ENCODE measurements around the gene ADORA3.

ADORA3 gene

DNA sequence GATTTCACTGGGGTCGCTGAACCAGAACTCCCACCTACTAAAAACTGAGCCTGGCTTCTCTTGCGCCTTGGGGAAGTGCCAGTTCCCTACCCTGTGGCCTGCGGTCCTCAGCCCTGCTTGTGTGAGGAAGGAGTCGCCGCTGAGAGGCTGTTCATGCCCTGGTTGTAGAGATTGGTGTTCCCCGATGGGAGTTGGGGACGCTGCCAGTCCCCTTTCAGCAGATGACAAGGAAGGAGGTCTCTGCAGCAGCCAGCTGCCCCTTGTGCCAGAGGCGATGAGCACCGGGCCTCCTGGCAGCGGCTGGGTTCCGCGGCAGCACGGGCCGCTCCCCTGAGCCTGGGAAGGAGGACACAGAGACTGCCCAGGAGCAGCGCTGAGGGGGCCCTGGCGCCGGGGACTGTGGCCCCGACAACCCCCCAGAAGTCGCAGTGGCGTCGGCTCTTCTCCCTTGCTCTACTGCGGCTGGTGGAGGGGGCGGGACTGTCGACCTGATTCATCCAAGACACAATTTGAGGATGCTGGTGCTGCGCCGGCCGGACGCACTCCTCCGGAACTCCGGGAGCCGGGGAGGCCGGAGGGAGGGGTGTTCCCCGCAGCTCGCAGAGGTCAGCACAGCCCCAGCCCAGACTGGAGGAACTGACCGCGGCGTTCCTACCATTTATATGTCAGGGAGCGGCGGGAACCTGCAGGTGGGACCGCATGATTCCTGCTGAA is 12.0 kb upstream of the ADORA3 start:
- peak overlapping the region; percentile 66 for H3K9ac ChIP-seq (ENCODE audit: low read length)
- H3K4me1 ChIP-seq (ENCODE audit: low read length) = peaks cover 59% of the 10 kb centered on the region
- peak overlapping the region; percentile 80 for H3K4me3 ChIP-seq (ENCODE audit: low read length)
- H3K79me2 ChIP-seq (ENCODE audit: low read length) = no peaks in the 10 kb centered on the region
- TF ChIP-seq, protein P1, sequence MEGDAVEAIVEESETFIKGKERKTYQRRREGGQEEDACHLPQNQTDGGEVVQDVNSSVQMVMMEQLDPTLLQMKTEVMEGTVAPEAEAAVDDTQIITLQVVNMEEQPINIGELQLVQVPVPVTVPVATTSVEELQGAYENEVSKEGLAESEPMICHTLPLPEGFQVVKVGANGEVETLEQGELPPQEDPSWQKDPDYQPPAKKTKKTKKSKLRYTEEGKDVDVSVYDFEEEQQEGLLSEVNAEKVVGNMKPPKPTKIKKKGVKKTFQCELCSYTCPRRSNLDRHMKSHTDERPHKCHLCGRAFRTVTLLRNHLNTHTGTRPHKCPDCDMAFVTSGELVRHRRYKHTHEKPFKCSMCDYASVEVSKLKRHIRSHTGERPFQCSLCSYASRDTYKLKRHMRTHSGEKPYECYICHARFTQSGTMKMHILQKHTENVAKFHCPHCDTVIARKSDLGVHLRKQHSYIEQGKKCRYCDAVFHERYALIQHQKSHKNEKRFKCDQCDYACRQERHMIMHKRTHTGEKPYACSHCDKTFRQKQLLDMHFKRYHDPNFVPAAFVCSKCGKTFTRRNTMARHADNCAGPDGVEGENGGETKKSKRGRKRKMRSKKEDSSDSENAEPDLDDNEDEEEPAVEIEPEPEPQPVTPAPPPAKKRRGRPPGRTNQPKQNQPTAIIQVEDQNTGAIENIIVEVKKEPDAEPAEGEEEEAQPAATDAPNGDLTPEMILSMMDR (IDR thresholded peaks at IDR 0.05; ENCODE audit: low read depth, low read length) = no peak
- no peak for TF ChIP-seq EZH2phosphoT487 (IDR thresholded peaks at IDR 0.05; ENCODE audit: low read depth)
- peak overlapping the region; percentile 96 for H3K4me2 ChIP-seq (ENCODE audit: low read length)
- H3K27ac ChIP-seq (ENCODE audit: low read length) = peak overlapping the region; percentile 29; the same call in 1 of the 2 replicates
- no peaks in the 10 kb centered on the region for H3K9me3 ChIP-seq (ENCODE audit: insufficient read depth, low read length)
- H4K20me1 ChIP-seq (ENCODE audit: insufficient read depth, low read length) = no peaks in the 10 kb centered on the region
- peak overlapping the region; percentile 51 for H2AFZ ChIP-seq (ENCODE audit: low read depth, low read length)
- no peaks in the 10 kb centered on the region for H3K36me3 ChIP-seq (replicated peaks; ENCODE audit: low read depth, low read length)
- H3K27me3 ChIP-seq (ENCODE audit: low read depth, low read length) = no peaks in the 10 kb centered on the region

DNA sequence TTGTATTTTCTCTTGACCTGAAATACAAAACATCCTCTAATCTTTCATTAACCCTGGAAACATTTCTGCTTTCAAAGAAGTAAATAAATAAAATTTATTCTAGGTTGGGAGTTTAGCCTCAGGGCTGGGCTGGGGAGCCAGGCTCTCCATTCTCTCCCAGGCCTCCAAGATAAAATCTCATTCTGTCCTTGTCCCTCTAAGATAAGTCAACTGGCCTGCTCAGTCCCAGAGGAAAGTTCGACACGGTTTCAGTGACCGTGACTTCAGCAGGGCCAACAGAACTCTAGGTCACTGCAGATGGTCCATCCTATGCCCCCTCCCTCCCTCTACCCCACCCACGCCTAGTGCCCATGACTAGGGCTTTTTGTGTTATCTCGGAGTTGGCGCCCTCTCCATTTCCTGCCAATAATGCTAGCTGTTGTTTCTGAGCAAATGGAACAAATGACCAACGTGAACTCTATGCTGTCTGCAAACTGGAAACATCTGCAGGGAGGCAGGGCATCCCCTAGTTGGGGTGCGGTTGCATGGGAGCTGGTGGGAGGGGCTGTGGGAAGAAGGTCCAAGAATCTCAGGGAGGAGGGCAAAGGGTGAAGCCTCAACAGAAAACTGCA is 10.1 kb upstream of the ADORA3 start:
- Histone ChIP-seq H3K9me3 (ENCODE audit: insufficient read depth, low read length) (no peaks in the 10 kb centered on the region), H3K36me3 (replicated peaks; ENCODE audit: low read depth, low read length) (no peaks in the 10 kb centered on the region), H3K79me2 (ENCODE audit: low read length) (0 out of 2 replicates have a peak, but pooled peaks cover 3% of the 10 kb centered on the region), H3K27ac (ENCODE audit: low read length) (no peak overlapping the region), H3K4me2 (ENCODE audit: low read length) (no peak overlapping the region), H3K9ac (ENCODE audit: low read length) (no peak overlapping the region), H3K27me3 (ENCODE audit: low read depth, low read length) (no peaks in the 10 kb centered on the region), H3K4me1 (ENCODE audit: low read length) (peaks cover 70% of the 10 kb centered on the region), H3K4me3 (ENCODE audit: low read length) (no peak overlapping the region), H2AFZ (ENCODE audit: low read depth, low read length) (no peak overlapping the region), H4K20me1 (ENCODE audit: insufficient read depth, low read length) (no peaks in the 10 kb centered on the region)
- TF ChIP-seq, protein P1 (IDR thresholded peaks at IDR 0.05; ENCODE audit: low read depth, low read length) = no peak
- no peak for TF ChIP-seq EZH2phosphoT487 (IDR thresholded peaks at IDR 0.05; ENCODE audit: low read depth)

DNA sequence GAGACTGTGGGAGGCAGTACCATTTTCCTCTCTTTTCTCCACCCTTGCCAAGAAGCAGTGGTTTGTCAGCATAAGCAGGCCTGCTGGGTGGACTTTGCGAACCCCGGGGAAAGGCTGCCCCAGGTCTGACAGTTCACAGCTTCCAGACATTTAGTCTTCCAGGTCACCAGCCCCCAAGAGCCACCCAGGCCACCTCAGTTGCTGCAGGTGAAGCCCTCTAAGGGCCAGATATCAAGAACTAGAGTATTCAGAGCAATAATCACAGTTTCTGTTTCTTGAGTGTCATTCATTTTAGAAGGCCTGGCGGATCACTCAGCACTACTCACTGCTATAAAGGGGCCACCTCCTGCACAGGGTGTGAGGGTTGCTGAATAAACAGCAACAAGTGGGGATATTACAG is 9.5 kb upstream of the ADORA3 start:
- 0 out of 2 replicates have a peak, but pooled peaks cover 3% of the 10 kb centered on the region for H3K79me2 ChIP-seq (ENCODE audit: low read length)
- H3K9ac ChIP-seq (ENCODE audit: low read length) = no peak overlapping the region
- H2AFZ ChIP-seq (ENCODE audit: low read depth, low read length) = no peak overlapping the region
- no peak overlapping the region for H3K4me2 ChIP-seq (ENCODE audit: low read length)
- H3K27me3 ChIP-seq (ENCODE audit: low read depth, low read length) = no peaks in the 10 kb centered on the region
- H3K27ac ChIP-seq (ENCODE audit: low read length) = no peak overlapping the region
- no peak for TF ChIP-seq EZH2phosphoT487 (IDR thresholded peaks at IDR 0.05; ENCODE audit: low read depth)
- TF ChIP-seq, protein P1 (IDR thresholded peaks at IDR 0.05; ENCODE audit: low read depth, low read length) = no peak
- H3K4me3 ChIP-seq (ENCODE audit: low read length) = no peak overlapping the region
- no peaks in the 10 kb centered on the region for H3K36me3 ChIP-seq (replicated peaks; ENCODE audit: low read depth, low read length)
- no peaks in the 10 kb centered on the region for H4K20me1 ChIP-seq (ENCODE audit: insufficient read depth, low read length)
- H3K4me1 ChIP-seq (ENCODE audit: low read length) = peaks cover 68% of the 10 kb centered on the region
- no peaks in the 10 kb centered on the region for H3K9me3 ChIP-seq (ENCODE audit: insufficient read depth, low read length)

DNA sequence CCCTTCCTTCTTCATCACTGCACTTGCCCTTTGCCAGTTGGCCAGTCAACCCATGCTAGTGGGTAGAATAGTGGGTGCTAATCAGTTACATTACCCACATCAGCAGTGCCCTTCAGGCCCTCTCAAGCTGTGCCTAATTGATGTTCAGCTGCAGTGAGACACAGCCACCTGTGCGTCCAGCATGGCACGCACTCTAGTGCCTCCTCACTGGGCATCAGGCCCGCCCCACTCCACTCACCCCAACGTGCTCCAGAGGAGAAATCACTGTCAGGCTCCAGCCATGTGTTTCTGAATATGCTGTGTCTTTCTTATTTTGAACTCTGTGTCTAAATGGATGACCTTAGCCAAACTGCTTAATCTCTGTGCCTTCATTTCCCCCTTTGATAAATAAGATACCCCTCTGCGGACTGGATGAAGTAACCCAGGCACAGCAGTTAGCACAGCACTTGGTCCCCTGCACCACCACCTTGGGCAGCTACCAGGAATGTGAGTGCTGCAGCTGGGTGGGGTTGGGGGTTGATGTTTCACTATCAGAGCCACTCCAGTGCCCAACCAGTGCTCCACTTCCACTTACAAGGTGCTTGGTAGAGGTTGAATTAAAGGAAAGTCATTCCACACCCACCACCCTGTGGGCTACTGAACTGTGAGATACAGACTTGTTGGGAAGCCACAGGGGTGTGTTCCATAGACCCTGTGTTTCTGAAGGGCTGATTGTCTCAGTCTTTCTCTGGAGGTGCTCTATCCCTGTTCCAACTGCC is 8.9 kb upstream of the ADORA3 start:
- no peak overlapping the region for H3K27ac ChIP-seq (ENCODE audit: low read length)
- no peaks in the 10 kb centered on the region for H3K9me3 ChIP-seq (ENCODE audit: insufficient read depth, low read length)
- H2AFZ ChIP-seq (ENCODE audit: low read depth, low read length) = no peak overlapping the region
- H3K36me3 ChIP-seq (replicated peaks; ENCODE audit: low read depth, low read length) = no peaks in the 10 kb centered on the region
- 0 out of 2 replicates have a peak, but pooled peaks cover 3% of the 10 kb centered on the region for H3K79me2 ChIP-seq (ENCODE audit: low read length)
- no peak for TF ChIP-seq EZH2phosphoT487 (IDR thresholded peaks at IDR 0.05; ENCODE audit: low read depth)
- TF ChIP-seq, protein P1 (IDR thresholded peaks at IDR 0.05; ENCODE audit: low read depth, low read length) = no peak
- no peaks in the 10 kb centered on the region for H3K27me3 ChIP-seq (ENCODE audit: low read depth, low read length)
- H3K4me1 ChIP-seq (ENCODE audit: low read length) = peaks cover 66% of the 10 kb centered on the region
- H3K4me2 ChIP-seq (ENCODE audit: low read length) = no peak overlapping the region
- no peak overlapping the region for H3K9ac ChIP-seq (ENCODE audit: low read length)
- no peaks in the 10 kb centered on the region for H4K20me1 ChIP-seq (ENCODE audit: insufficient read depth, low read length)
- no peak overlapping the region for H3K4me3 ChIP-seq (ENCODE audit: low read length)

All from OCI-LY3 (cell line).